NCI-H526 treated with DMSO at 0.1 percent for 48 hours (cell line): ENCODE measurements around the gene PSEN1.

ENCODE experiments used
- DNase-seq: peaks from one replicate; lab custom pipeline; 2025; lab: John Stamatoyannopoulos, UW

PSEN1 gene

DNA sequence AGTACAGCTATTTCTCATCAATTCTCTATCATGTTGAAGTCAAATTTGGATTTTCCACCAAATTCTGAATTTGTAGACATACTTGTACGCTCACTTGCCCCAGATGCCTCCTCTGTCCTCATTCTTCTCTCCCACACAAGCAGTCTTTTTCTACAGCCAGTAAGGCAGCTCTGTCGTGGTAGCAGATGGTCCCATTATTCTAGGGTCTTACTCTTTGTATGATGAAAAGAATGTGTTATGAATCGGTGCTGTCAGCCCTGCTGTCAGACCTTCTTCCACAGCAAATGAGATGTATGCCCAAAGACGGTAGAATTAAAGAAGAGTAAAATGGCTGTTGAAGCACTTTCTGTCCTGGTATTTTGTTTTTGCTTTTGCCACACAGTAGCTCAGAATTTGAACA is 83.8 kb downstream of the PSEN1 start:
- DNase-seq: no peak

GRCh38 chr14:73220634-73221033 is 84.3 kb downstream of the PSEN1 start:
- no peak for DNase-seq

GRCh38 chr14:73221945-73222344 is 85.6 kb downstream of the PSEN1 start:
- DNase-seq: no peak

- no peak for DNase-seq
Measured at GRCh38 chr14:73223049-73223448, 86.7 kb downstream of the PSEN1 start.

- DNase-seq: no peak
Measured at GRCh38 chr14:73225496-73225895, 89.2 kb downstream of the PSEN1 start.

DNA sequence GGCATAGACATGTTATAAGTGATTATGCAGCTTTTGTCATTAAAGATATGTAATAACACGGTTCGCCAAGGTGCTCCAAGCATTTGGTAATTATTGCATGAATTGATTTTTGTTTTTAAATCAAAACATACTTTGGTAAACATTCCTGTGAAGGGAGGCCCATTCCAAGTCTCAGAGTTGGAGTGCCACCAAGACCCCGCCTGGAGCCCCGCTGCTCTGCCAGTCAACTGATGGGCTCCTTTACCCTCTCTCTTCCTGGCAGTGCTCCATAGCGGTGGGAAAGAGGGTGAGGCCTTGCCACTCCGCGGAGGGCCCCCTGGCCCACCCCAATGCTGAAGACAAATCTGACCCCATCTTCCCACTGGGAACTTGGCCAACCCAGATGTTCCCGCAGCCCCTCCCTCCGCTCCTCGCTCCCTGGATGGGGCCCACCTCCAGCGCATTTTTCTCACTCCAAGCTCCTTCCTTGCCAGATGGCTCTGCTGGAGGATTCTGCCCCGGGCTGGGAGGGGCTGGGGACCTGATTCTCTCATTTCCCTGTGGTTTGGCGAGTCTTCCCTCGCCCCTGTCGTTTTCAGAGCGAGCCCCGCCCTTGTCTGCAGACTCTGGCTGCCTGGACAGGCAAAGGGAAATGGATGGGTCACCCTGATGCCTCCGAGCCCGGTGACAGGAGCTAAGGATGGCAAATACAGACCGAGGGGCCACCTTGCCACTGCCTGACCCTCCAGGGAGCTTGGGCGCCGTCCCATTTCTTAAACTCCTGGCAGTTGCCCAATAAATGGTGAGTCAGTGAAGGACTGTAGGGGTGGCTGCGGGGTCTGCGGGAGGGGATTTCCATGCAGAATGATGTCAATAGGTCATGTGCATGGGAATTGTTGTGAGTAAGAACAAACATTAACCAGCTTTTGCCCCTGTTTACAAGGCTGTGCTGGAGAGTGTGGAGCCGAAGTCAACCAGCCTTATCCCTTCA is 91.8 kb downstream of the PSEN1 start:
- no peak for DNase-seq

DNA sequence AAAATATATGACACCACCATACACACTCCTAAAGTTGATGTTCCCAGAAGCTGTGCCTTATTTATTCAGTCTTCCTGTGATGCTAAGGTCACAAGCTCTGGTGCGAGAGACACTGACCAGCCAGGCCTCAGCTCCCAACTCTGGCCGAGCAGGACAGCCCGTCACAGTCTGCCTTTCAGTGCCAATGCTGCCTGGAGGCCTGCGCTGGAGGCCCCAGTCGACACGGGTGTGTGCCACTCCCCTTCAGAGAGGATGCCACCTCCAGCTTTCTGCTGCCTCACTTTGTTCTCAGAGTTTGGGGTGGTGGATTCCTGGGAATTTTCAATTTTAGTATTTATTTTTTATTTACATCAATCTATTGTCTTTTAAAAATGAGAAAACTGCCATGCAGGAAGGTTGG is 93.7 kb downstream of the PSEN1 start:
- no peak for DNase-seq

DNA sequence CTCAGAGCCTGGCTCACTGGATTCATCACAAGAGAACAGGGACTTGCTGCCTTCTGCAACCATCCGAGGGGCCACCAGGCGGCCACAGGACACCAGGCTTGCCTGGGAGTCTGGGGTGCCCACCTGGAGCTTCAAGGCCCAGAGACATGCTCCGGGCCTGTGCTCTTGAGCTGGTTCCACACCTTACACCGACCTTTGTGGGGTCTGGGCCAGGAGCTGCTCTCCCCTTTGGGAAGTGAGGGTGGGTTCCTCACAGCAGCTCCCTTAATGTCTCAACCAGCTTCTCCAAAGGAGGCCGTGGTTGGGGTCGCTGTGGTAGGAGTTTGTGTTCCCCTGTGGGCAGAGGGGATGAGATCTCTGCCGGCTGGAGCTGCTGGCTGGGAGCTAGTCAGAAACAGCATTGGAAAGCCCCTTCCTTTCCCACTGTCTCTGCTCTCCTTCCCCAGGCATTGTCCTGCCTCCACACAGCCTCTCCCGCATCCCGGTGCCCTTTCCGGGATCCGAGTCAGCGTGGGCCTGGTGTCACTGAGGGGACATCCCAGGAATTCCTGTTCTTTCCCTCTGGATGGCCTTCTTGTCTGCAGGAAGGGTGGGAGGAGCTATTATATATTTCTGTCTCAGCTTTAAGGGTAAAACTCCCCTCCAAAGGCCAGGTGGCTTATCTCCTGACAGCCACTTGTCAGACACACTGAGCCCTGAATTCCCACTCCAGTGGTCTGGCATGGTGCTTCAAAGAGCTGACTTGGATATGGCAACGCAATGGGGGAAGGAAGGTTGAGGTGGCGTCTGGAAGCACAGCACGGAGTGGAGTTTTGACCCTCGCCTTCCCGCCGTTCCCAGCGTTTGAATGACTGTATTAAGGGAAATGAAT is 95.9 kb downstream of the PSEN1 start:
- no peak for DNase-seq

GRCh38 chr14:73232984-73233383 is 96.7 kb downstream of the PSEN1 start:
- no peak for DNase-seq

DNA sequence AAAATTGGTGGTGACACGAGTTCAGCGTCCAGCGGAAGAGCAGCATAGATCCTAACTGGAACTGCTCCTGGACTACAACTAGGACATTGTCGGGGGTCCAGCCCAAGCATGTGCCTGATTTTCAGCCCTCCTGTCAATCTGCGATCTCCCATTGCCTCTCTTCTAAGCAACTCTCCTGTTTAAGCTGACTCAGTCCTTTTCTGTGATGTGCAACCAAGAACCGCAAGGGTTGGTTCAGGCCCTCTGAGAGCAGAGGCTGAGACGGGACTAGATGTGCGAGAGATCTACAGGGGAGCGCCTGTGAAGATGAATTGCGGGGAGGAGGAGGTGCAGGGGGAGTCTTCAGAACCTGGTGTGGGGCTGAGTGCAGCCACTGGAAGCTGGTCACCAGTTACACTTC is 97.3 kb downstream of the PSEN1 start:
- DNase-seq: no peak

- no peak for DNase-seq
Measured at GRCh38 chr14:73234029-73234428, 97.7 kb downstream of the PSEN1 start.

DNA sequence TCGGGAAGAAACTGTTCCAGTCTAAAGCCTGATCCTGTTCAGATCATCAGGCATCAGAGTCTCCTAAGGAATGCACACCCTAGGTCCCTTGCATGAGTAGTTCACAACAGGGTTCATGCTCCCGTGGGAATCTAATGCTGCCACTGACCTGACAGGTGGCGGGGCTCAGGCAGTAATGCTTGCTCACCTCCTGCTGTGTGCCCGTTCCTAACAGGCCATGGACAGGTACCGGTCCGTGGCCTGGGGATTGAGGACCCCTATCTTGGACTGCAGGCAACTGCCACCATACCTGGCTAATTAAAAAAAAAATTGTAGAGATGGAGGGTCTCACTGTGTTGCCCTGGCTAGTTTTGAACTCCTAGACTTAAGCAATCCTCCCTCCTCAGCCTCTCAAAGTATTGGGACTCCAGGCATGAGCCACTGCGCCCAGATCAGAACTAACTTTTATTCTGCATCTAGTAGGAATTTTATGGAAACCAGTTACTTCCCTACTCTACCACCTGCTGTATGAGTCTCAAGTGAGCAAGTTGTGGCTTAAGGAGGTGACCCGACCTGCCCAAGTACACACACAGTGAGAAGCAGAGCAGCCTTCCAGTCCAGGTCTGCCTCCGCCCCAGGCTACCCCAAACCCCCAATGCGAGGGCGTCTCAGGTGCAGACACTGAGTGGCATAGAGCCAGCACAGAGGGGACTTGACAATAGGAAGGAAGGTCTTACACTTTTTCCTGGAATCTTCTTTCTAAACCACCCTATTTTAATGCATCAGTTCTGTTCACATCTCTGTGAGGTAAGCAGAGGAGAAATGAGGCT is 98.5 kb downstream of the PSEN1 start:
- DNase-seq: no peak

GRCh38 chr14:73235531-73236155 is 99.3 kb downstream of the PSEN1 start:
- DNase-seq: no peak

DNA sequence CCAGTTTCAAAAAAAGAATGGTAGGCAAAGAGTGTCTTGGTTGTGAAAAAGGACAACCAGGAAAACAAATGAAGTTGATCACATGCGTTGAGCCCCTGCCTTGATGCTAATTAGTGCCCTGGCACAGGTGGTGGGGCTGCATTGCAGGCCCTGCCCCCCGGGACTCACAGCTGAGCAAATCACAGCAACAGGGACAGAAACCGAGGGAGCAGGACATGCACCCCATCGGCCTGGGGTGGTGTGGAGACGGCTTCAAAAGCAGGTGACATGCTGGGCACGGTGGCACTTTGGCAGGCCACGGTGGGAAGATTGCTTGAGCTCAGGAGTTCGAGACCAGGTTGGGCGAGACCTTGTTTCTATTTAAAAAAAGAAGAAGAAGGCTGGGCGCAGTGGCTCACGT is 99.8 kb downstream of the PSEN1 start:
- no peak for DNase-seq

GRCh38 chr14:73236752-73237218 is 100.5 kb downstream of the PSEN1 start:
- no peak for DNase-seq

DNA sequence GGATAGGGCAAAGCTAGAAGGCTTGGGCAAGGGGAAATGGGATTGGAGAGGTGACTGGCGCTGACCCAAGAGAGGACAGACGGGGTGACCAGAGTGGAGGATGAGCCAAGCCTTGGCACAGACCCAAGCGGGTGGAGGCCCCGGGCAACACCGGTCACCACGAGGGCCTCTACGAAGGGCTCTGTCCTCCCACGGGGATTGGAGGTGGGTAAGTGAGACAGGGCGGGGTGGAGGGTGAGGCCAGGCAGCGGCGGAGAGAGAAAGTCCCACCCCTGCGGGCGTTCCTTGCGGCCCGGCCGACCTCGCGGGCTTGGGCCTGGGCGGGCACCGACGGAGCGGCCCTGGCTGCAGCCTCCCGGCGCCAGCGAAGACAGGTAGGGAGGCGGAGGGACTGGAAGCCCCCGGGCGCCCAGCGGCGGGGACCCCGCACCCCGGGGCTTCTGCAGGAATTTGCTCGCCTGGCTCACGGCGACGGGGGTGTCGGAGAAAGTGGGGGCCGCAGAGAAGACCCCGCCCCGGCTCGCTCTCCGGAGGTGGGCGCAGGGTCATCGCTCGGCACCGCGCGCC is 101.0 kb downstream of the PSEN1 start, which contains the start of gene PAPLN:
Gene PAPLN, plus strand, starts transcription at position 288 of the 567 bp plus-strand sequence. CDS start 2,273 bp downstream, outside the sequence.
- DNase-seq: no peak

GRCh38 chr14:73237786-73238423 is 101.6 kb downstream of the PSEN1 start:
- no peak for DNase-seq

DNA sequence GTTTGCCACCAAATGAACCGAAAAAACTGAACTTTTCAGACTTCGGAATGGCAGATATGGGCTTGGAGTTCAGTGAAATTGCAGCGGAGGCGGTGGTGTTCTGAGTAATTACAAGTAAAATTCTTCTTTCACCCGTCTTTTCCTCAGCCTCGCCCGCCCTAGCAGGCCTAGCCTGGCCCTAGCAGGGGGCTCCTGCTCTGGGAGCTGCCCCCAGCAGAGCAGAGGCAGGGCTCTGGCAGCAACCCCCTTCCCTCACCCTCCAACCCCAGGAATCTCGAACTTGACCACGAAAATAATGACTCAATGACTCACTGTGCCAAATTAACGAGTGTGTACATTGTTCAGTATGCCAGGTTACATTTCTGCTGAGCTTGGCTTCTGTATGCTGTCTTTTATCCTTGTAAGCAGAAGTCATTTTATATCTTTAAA is 102.1 kb downstream of the PSEN1 start:
- DNase-seq: no peak

- DNase-seq: no peak
Measured at GRCh38 chr14:73238941-73239340, 102.6 kb downstream of the PSEN1 start.
